HepG2 (cell line): ENCODE measurements around the gene SDHD. TPM values are rescaled to one million over a fixed set of nuclear protein-coding genes. Genes with fewer than 3 reads are reported as not detected.

Experiments
- ATF1 ChIP-seq: IDR thresholded peaks from 2 replicates; pipeline ENCODE4 v1.6.1; 2016; ENCODE audit warnings: mild to moderate bottlenecking, control low read depth
- FOXP4 ChIP-seq: sonication (generic); formaldehyde crosslinking; IDR thresholded peaks from 2 replicates; pipeline ENCODE4 v1.4.0; 2020; ENCODE audit warnings: missing genetic modification reagents
- HNRNPLL ChIP-seq: fragments of 200-400 bp; formaldehyde crosslinking; IDR thresholded peaks from 2 replicates; pipeline ENCODE4 v1.6.1; 2017; ENCODE audit warnings: mild to moderate bottlenecking, low read depth, low read length; ENCODE audit not compliant: poor library complexity, severe bottlenecking
- NRL ChIP-seq: sonication (generic); formaldehyde crosslinking; IDR thresholded peaks from 2 replicates; pipeline ENCODE4 v1.5.0; 2020; ENCODE audit warnings: missing genetic modification reagents, mild to moderate bottlenecking, moderate library complexity, borderline replicate concordance
- TBP ChIP-seq: sonication (generic); formaldehyde crosslinking; IDR thresholded peaks from 2 replicates; pipeline ENCODE4 v1.5.0; 2020; ENCODE audit warnings: missing genetic modification reagents
- ZBTB43 ChIP-seq: sonication (generic); formaldehyde crosslinking; conservative IDR thresholded peaks from 2 replicates; pipeline ENCODE4 v1.4.0; 2020; ENCODE audit warnings: missing genetic modification reagents
- ZNF142 ChIP-seq: sonication (generic); formaldehyde crosslinking; IDR thresholded peaks from 2 replicates; pipeline ENCODE4 v1.4.0; 2020; ENCODE audit warnings: missing genetic modification reagents
- ZNF335 ChIP-seq: sonication (generic); formaldehyde crosslinking; IDR thresholded peaks from 2 replicates; pipeline ENCODE4 v1.4.0; 2020; ENCODE audit warnings: missing genetic modification reagents
- ZNF460 ChIP-seq: sonication (generic); formaldehyde crosslinking; IDR thresholded peaks from 2 replicates; pipeline ENCODE4 v1.5.1; 2020; ENCODE audit warnings: missing genetic modification reagents, mild to moderate bottlenecking, borderline replicate concordance
- ZNF569 ChIP-seq: sonication (generic); formaldehyde crosslinking; IDR thresholded peaks from 2 replicates; pipeline ENCODE4 v1.5.0; 2020; ENCODE audit warnings: mild to moderate bottlenecking, missing genetic modification reagents, moderate library complexity, borderline replicate concordance
- ZNF646 ChIP-seq: sonication (generic); formaldehyde crosslinking; IDR thresholded peaks from 2 replicates; pipeline ENCODE4 v1.9.0; 2021; ENCODE audit warnings: mild to moderate bottlenecking, missing genetic modification reagents
- ZNF773 ChIP-seq: sonication (generic); formaldehyde crosslinking; IDR thresholded peaks from 2 replicates; pipeline ENCODE4 v1.4.0; 2020; ENCODE audit warnings: missing genetic modification reagents, borderline replicate concordance
- polyA plus RNA-seq, 8 experiments: library from polyadenylated mRNA; depleted of rRNA in 3 of 8; stranded (reverse) in 7 of 8; unstranded in 1 of 8; fragments of >200 nt; fragmentation: Illumina TruSeq in 4 of 8; extraction: Trizol in 4 of 8; gene quantifications; 2 replicates each; pipeline versions ENCODE4 v1.2.1 to v1.2.3, GENCODE V29; 2011 to 2016; ENCODE audit warnings: low read depth in 4 of 8, missing spikeins in 1 of 8, mixed read lengths in 1 of 8; ENCODE audit not compliant: insufficient read depth in 1 of 8
- total RNA-seq, 5 experiments: library from RNA; depleted of rRNA; stranded (reverse); fragments of >200 nt; fragmentation: Illumina TruSeq; extraction: Trizol; gene quantifications; 2 replicates each; pipeline ENCODE4 v1.2.3, GENCODE V29; 2016; ENCODE audit warnings: low read depth in 1 of 5

Gene SDHD
- total and polyA plus RNA-seq, 2 of the 13 experiments (the other 11 are each of a cell fraction or from before 2014, with no cell fraction given) = 117 to 123 TPM

- TF ChIP-seq HNRNPLL (peak; percentile 60), TBP (no peak), ATF1 (CRISPR knock-in tag) (peak; percentile 35; the same call in 1 of the 2 replicates), ZNF142 (CRISPR knock-in tag) (no peak), FOXP4 (peak; percentile 46; the same call in 1 of the 2 replicates), ZNF569 (0 out of 2 replicates have a peak, but pooled peaks have one; percentile 33), ZNF460 (CRISPR knock-in tag) (no peak), ZNF646 (CRISPR knock-in tag) (no peak), ZNF335 (peak; percentile 66; the same call in 1 of the 2 replicates), ZBTB43 (no peak; the same call in 1 of the 2 replicates), ZNF773 (no peak), NRL (CRISPR knock-in tag) (0 out of 2 replicates have a peak, but pooled peaks have one; percentile 15)
Measured at GRCh38 chr11:112086422-112087191, at the start of gene SDHD, which contains the start of gene TIMM8B (continued).
